Esophagus squamous epithelium (tissue), 5 donors: ENCODE results near the gene APBA2. TPM values are rescaled to one million over a fixed set of nuclear protein-coding genes. Genes with fewer than 3 reads are reported as not detected.

Experiments used
- DNase-seq: peaks from one replicate; lab custom pipeline; 2025; lab: John Stamatoyannopoulos, UW
- H3K27ac ChIP-seq, 4 donors: fragments of 200-600 bp; sonication (generic); one replicate each; pipeline ENCODE4 v1.5.1; 2016 to 2019; ENCODE audit warnings: mild to moderate bottlenecking in 1 of 4
- H3K27me3 ChIP-seq, 4 donors: fragments of 200-600 bp; sonication (generic); 1 replicate in 3 of 4; 2 replicates in 1 of 4; pipeline versions ENCODE4 v1.5.1 to v1.6.0; 2017 to 2021; ENCODE audit warnings: antibody characterized with exemption in 1 of 4
- H3K36me3 ChIP-seq, 3 donors: fragments of 200-600 bp; sonication (generic); one replicate each; pipeline ENCODE4 v1.5.1; 2016 to 2019
- H3K4me1 ChIP-seq, 3 donors: fragments of 200-600 bp; sonication (generic); one replicate each; pipeline ENCODE4 v1.5.1; 2017 to 2019
- H3K4me3 ChIP-seq, 4 donors: fragments of 200-600 bp; sonication (generic); 1 replicate in 3 of 4; 2 replicates in 1 of 4; pipeline ENCODE4 v1.5.1; 2016 to 2019; ENCODE audit warnings: mild to moderate bottlenecking in 2 of 4, moderate library complexity in 1 of 4
- H3K9me3 ChIP-seq, 3 donors: fragments of 200-600 bp; sonication (generic); one replicate each; pipeline ENCODE4 v1.5.1; 2016 to 2019
- CTCF ChIP-seq, 6 experiments: fragments of 450-650 bp in 4 of 6; fragments of 200-600 bp in 2 of 6; sonication (generic) in 2 of 6; IDR thresholded peaks; one replicate each; pipeline ENCODE4 v1.5.1; 2016 to 2019; ENCODE audit warnings: antibody characterized with exemption in 6 of 6, mild to moderate bottlenecking in 4 of 6, moderate library complexity in 4 of 6
- POLR2A ChIP-seq, 4 donors: fragments of 450-650 bp; IDR thresholded peaks; one replicate each; pipeline ENCODE4 v1.6.1; 2017; ENCODE audit warnings: antibody characterized with exemption in 4 of 4, mild to moderate bottlenecking in 4 of 4, moderate library complexity in 3 of 4
- WGBS, 2 donors: methylation state at CpG; one replicate each; pipeline ENCODE4 v1.1.5; 2018; 5-methylcytosine and 5-hydroxymethylcytosine counted together
- intact Hi-C: fragments of 100-400 bp; cut with DNase I; formaldehyde crosslinking; loops from one replicate; pipeline ENCODE4 v1.15.0; 2022
- total RNA-seq, 4 donors: library from RNA; depleted of rRNA; stranded (reverse); fragments of >200 nt; gene quantifications; one replicate each; pipeline ENCODE4 v1.1.0, GENCODE V29; 2016
- donor health status: DM: yes; HTN: yes; CAD: no.

Gene APBA2
- total RNA-seq, 4 donors from 2014 or later = 0.82 to 9.9 (median 1.6) TPM

- no peak for DNase-seq
- Histone ChIP-seq H3K27me3 (no peaks in the 10 kb centered on the region), H3K4me1 (no peaks in the 10 kb centered on the region), H3K4me3 (no peak overlapping the region), H3K9me3 (no peaks in the 10 kb centered on the region), H3K36me3 (no peaks in the 10 kb centered on the region), H3K27ac (no peak overlapping the region)
- intact Hi-C loops = no loop called here
- 76 to 86% methylated on average over 4 to 12 of the region's 18 CpGs for WGBS, 2 donors
- no peak for TF ChIP-seq CTCF (IDR thresholded peaks at IDR 0.05)
Observed at GRCh38 chr15:28957606-28958498, 72.1 kb downstream of the APBA2 start.

GRCh38 chr15:28959326-28959725 lies 73.6 kb downstream of the APBA2 start:
- no peak overlapping the region for H3K4me3 ChIP-seq
- H3K36me3 ChIP-seq = no peaks in the 10 kb centered on the region
- TF ChIP-seq POLR2A (IDR thresholded peaks at IDR 0.05) = no peak
- TF ChIP-seq CTCF (IDR thresholded peaks at IDR 0.05) = no peak
- no peaks in the 10 kb centered on the region for H3K27me3 ChIP-seq
- H3K4me1 ChIP-seq = no peaks in the 10 kb centered on the region
- intact Hi-C loops = no loop called here
- H3K9me3 ChIP-seq = no peaks in the 10 kb centered on the region
- no peak for DNase-seq
- H3K27ac ChIP-seq = no peak overlapping the region
- WGBS, 2 donors = 80 to 93% methylated on average over 7 of the region's 7 CpGs

- no peak overlapping the region for H3K27ac ChIP-seq
- no peaks in the 10 kb centered on the region for H3K4me1 ChIP-seq
- intact Hi-C loops = no loop called here
- H3K27me3 ChIP-seq = no peaks in the 10 kb centered on the region
- H3K9me3 ChIP-seq = no peaks in the 10 kb centered on the region
- 46 to 83% methylated on average over 6 to 8 of the region's 9 CpGs for WGBS, 2 donors
- no peak for DNase-seq
- TF ChIP-seq CTCF (IDR thresholded peaks at IDR 0.05) (no peak), POLR2A (IDR thresholded peaks at IDR 0.05) (no peak)
- H3K36me3 ChIP-seq = no peaks in the 10 kb centered on the region
- H3K4me3 ChIP-seq = no peak overlapping the region
Observed at GRCh38 chr15:28960979-28961378, 75.2 kb downstream of the APBA2 start.

GRCh38 chr15:28961391-28961790 lies 75.6 kb downstream of the APBA2 start:
- 79 to 94% methylated on average over 7 to 11 of the region's 12 CpGs for WGBS, 2 donors
- Histone ChIP-seq H3K9me3 (no peaks in the 10 kb centered on the region), H3K27ac (no peak overlapping the region), H3K27me3 (no peaks in the 10 kb centered on the region), H3K4me1 (no peaks in the 10 kb centered on the region), H3K4me3 (no peak overlapping the region), H3K36me3 (no peaks in the 10 kb centered on the region)
- TF ChIP-seq CTCF (IDR thresholded peaks at IDR 0.05) (no peak), POLR2A (IDR thresholded peaks at IDR 0.05) (no peak)
- intact Hi-C loops = no loop called here
- DNase-seq = no peak

- Histone ChIP-seq H3K4me3 (no peak overlapping the region), H3K27me3 (no peaks in the 10 kb centered on the region), H3K4me1 (no peaks in the 10 kb centered on the region), H3K27ac (no peak overlapping the region), H3K36me3 (no peaks in the 10 kb centered on the region), H3K9me3 (no peaks in the 10 kb centered on the region)
- intact Hi-C loops = no loop called here
- no peak for DNase-seq
- 77 to 88% methylated on average over 7 to 8 of the region's 8 CpGs for WGBS, 2 donors
- TF ChIP-seq CTCF (IDR thresholded peaks at IDR 0.05) = no peak
- no peak for TF ChIP-seq POLR2A (IDR thresholded peaks at IDR 0.05)
Observed at GRCh38 chr15:28962851-28963710, 77.3 kb downstream of the APBA2 start.
